Brain microvascular endothelial cell (primary cell): Measurements from ENCODE around the gene CDH22.

Experiments used
- DNase-seq: peaks from one replicate; pipeline ENCODE4 v3.0.0-alpha.2; 2020
- H3K27ac ChIP-seq: fragments of 250-450 bp; sonication (Bioruptor Pico); 2 replicates; pipeline ENCODE4 v1.5.1; 2020; ENCODE audit warnings: mild to moderate bottlenecking, moderate library complexity
- H3K27me3 ChIP-seq: fragments of 250-450 bp; sonication (Bioruptor Pico); replicated peaks from 2 replicates; pipeline ENCODE4 v1.5.1; 2020; ENCODE audit warnings: mild to moderate bottlenecking
- H3K36me3 ChIP-seq: fragments of 250-450 bp; sonication (Bioruptor Pico); replicated peaks from 2 replicates; pipeline ENCODE4 v1.5.1; 2020; ENCODE audit warnings: mild to moderate bottlenecking
- H3K4me3 ChIP-seq: 2 replicates; pipeline ENCODE4 v1.5.1; 2011; ENCODE audit warnings: low read depth, mild to moderate bottlenecking, control low read depth, low read length, moderate library complexity
- CTCF ChIP-seq: IDR thresholded peaks from 2 replicates; pipeline ENCODE4 v1.5.1; 2011; ENCODE audit warnings: low read depth, mild to moderate bottlenecking, moderate library complexity, low read length, control low read depth, inconsistent platforms; ENCODE audit errors: missing control alignments
- in situ Hi-C: cut with HindIII; loops from 2 replicates; pipeline ENCODE4 v1.10.0; 2017; ENCODE audit warnings: low sequenced_read_pairs, low pct_ligation_motif_present

Gene CDH22

DNA sequence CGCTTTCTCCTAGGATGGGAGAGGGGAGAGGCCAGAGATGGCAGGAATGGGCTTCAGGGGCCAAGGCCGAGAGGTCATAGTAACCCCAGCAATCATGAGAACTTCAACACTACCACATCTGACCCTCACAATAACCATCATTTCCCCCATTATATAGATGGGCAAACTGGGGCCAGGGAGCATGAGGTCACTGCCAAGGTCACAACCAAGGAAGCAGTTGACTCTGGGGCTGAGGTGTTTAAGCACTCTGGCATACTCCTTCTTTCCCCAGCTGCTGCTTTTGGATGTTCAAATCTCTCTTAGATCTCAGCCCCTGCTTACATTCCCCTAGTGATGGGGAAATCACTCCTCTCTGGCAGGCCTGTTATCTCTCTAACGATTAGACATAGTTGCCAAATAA, 39.6 kb downstream of the CDH22 start:
- Histone ChIP-seq H3K36me3 (no peaks in the 10 kb centered on the region), H3K27me3 (peaks cover 11% of the 10 kb centered on the region), H3K4me3 (no peak overlapping the region), H3K27ac (no peak overlapping the region)
- in situ Hi-C loops, result no loop called here
- no peak for DNase-seq
- no peak for TF ChIP-seq CTCF

DNA sequence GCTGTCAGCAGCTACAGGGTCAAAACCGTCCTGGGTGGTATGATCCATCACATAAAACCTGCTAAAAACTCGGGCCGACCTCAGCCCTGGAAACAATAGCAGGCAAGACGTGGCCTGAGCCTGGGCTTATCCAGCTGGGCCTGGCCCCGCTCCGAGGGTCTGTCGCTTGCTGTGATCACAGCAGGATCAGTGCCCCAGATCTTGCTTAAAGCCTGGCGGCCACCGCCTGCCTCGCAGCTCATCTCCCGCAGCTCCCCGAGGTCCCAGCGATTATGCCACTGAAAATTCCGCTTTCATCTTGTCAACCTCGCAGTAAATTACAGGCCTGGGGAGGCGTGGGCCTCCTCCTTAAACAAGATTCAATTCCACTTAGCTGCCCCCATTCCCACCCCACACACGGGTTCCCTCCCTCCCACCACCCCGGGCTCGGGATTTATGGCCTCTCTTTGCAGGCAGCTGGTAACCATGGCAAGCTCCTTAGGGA, 40.1 kb downstream of the CDH22 start:
- no peaks in the 10 kb centered on the region for H3K36me3 ChIP-seq
- H3K27me3 ChIP-seq, result peaks cover 11% of the 10 kb centered on the region
- in situ Hi-C loops, result no loop called here
- no peak for DNase-seq
- H3K4me3 ChIP-seq, result no peak overlapping the region
- H3K27ac ChIP-seq, result no peak overlapping the region
- no peak for TF ChIP-seq CTCF

DNA sequence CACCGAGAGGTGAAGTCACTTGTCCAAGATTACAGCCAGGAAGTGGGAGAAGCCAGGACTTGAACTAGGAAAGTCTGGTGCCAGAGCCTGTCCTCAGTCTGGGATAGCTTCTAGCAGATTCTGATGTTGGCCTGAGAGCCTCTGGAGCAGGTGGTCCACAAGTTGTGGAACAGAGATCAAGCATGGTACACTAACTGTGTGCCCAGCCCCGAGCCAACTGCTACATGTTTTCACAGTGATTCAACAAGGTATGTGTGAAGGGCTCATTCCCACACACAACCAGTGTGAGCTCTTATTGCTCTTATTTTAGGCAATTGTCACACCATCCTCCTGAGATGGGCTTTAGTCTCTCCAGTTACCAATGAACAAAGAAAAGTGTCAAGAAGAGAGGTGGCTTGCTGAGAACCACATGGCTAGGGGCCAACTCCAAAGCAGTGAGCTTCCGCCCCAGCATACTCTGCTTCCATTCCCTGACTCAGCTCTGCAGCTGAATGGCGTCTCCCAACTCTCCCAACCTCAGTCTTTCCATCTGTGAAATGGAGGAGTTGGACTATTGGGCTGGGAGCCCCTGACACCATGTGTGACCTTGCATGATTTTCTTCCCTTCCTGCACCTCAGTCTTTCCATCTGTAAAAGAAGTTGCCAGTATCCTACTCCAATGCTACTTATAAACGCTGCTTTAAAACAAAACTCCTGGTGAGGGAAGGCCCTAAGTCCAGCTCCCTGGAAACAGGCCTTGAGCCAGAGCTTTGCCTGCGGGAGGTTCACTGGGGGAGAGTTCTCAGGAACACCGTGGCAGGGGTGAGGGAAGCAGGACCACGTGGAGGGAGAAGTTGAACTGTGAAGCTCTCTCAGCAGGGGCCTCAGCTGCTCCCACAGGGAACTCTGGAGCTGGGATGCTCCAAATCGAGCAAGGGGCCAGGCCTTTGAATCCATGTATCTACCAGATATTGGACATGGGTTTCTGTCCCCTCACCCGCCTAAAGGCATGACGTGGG, 40.9 kb downstream of the CDH22 start:
- in situ Hi-C loops, result no loop called here
- DNase-seq, result no peak
- Histone ChIP-seq H3K36me3 (no peaks in the 10 kb centered on the region), H3K27me3 (peaks cover 11% of the 10 kb centered on the region), H3K27ac (no peak overlapping the region), H3K4me3 (no peak overlapping the region)
- no peak for TF ChIP-seq CTCF

GRCh38 chr20:46265539-46265938, 42.8 kb downstream of the CDH22 start:
- no peak for DNase-seq
- no peaks in the 10 kb centered on the region for H3K36me3 ChIP-seq
- TF ChIP-seq CTCF, result no peak
- in situ Hi-C loops, result no loop called here
- H3K27me3 ChIP-seq, result peaks cover 10% of the 10 kb centered on the region
- no peak overlapping the region for H3K27ac ChIP-seq
- no peak overlapping the region for H3K4me3 ChIP-seq

GRCh38 chr20:46264391-46265266, 43.7 kb downstream of the CDH22 start:
- Histone ChIP-seq H3K4me3 (no peak overlapping the region), H3K36me3 (no peaks in the 10 kb centered on the region), H3K27me3 (peaks cover 10% of the 10 kb centered on the region), H3K27ac (no peak overlapping the region)
- DNase-seq, result no peak
- no peak for TF ChIP-seq CTCF
- in situ Hi-C loops, result no loop called here
